Caco-2 (cell line): ENCODE measurements around the gene C6orf132. TPM values are rescaled to one million over a fixed set of nuclear protein-coding genes. Genes with fewer than 3 reads are reported as not detected.

Experiments
- BruUV-seq: library from RNA; stranded (reverse); fragments of 400-500 nt; replicated peaks from 2 replicates; lab custom pipeline; 2021; lab: Mats Ljungman, UMichigan
- CTCF ChIA-PET: fragments of 300-600 bp; sonication (Branson Sonifier 250); formaldehyde crosslinking; loops from one replicate; lab custom pipeline; 2022; ENCODE audit warnings: antibody characterized with exemption; lab: Charles Lee
- POLR2A ChIA-PET: fragments of 300-600 bp; sonication (Branson Sonifier 250); formaldehyde crosslinking; loops from one replicate; lab custom pipeline; 2022; ENCODE audit warnings: antibody characterized with exemption; lab: Charles Lee
- DNase-seq, 2 experiments: peaks; one replicate each; pipeline versions ENCODE4 v3.0.0 to v3.0.0-alpha.2; 2020 to 2022
- H3K27me3 ChIP-seq: replicated peaks from 2 replicates; pipeline ENCODE4 v1.6.0; 2011; ENCODE audit warnings: low read length; ENCODE audit not compliant: control insufficient read depth, insufficient read depth
- H3K36me3 ChIP-seq: 2 replicates; pipeline ENCODE4 v1.5.1; 2011; ENCODE audit warnings: low read length; ENCODE audit not compliant: control insufficient read depth, insufficient read depth
- H3K4me1 ChIP-seq: fragments of 250-450 bp; sonication (Bioruptor Pico); 2 replicates; pipeline ENCODE4 v1.5.1; 2020; ENCODE audit warnings: mild to moderate bottlenecking
- H3K4me3 ChIP-seq: 2 replicates; pipeline ENCODE4 v1.5.1; 2011; ENCODE audit warnings: low read depth, mild to moderate bottlenecking, control low read depth, low read length
- H3K9me3 ChIP-seq: fragments of 250-450 bp; sonication (Bioruptor Pico); 2 replicates; pipeline ENCODE4 v1.5.1; 2020; ENCODE audit warnings: mild to moderate bottlenecking, moderate library complexity
- H3K27ac Mint-ChIP-seq: one replicate; pipeline ENCODE4 v1.8.0; 2022; ENCODE audit warnings: mixed read lengths; ENCODE audit not compliant: unreplicated experiment
- H3K27me3 Mint-ChIP-seq: one replicate; pipeline ENCODE4 v1.8.0; 2022; ENCODE audit warnings: mixed read lengths; ENCODE audit not compliant: insufficient read depth, unreplicated experiment
- H3K36me3 Mint-ChIP-seq: one replicate; pipeline ENCODE4 v1.8.0; 2022; ENCODE audit warnings: mild to moderate bottlenecking, mixed read lengths; ENCODE audit not compliant: insufficient read depth, unreplicated experiment
- H3K4me1 Mint-ChIP-seq: one replicate; pipeline ENCODE4 v1.8.0; 2022; ENCODE audit warnings: low read depth, mixed read lengths; ENCODE audit not compliant: unreplicated experiment
- H3K4me3 Mint-ChIP-seq: one replicate; pipeline ENCODE4 v1.8.0; 2022; ENCODE audit warnings: mild to moderate bottlenecking, moderate library complexity, mixed read lengths; ENCODE audit not compliant: unreplicated experiment
- H3K9me3 Mint-ChIP-seq: one replicate; pipeline ENCODE4 v1.8.0; 2022; ENCODE audit warnings: mixed read lengths; ENCODE audit not compliant: unreplicated experiment
- intact Hi-C: fragments of 100-400 bp; cut with micrococcal nuclease; formaldehyde crosslinking; loops from one replicate; pipeline ENCODE4 v1.10.0; 2022; ENCODE audit not compliant: unreplicated experiment
- total RNA-seq: library from RNA; stranded (reverse); gene quantifications from 2 replicates; pipeline ENCODE4 v1.2.3, GENCODE V29; 2022
- TF ChIP-seq, protein P1 (sequence below), 2 experiments: fragments of 200-600 bp in 1 of 2; IDR thresholded peaks; 1 replicate in 1 of 2; 2 replicates in 1 of 2; pipeline versions ENCODE4 v1.5.1 to v1.8.0; 2011 to 2022; ENCODE audit warnings: antibody characterized with exemption in 1 of 2, control low read depth in 1 of 2, inconsistent platforms in 1 of 2, low read depth in 1 of 2, low read length in 1 of 2, mild to moderate bottlenecking in 1 of 2, moderate library complexity in 1 of 2; ENCODE audit not compliant: insufficient read depth in 1 of 2, severe bottlenecking in 1 of 2, unreplicated experiment in 1 of 2

The C6orf132 gene
- total RNA-seq, 1 experiment from 2014 or later, result 56.2 TPM

DNA sequence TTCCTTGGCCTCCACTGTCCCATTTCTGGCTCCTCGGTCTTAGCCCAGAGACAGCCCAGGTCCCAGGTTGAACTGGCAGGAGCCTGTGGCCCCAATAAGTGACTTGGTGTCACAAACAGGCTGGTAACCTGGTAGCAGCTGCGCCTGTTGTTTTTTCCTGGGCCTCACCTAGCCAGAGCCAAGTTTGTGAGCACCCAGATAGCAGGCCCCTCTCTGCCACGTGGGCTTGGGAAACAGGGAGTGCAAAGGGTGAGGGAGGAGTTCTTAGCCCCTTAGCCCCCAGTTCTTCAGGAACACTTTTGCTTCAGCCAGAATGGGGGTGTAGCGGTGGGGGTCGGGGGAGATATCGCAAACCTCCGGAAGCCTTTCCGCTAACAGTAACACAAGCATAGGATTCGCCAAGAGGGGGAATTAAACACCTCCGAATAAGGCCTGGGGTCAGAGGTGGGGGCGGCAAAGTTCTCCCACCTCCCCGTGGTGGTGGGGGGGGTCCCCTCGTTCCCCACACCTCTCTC lies 760 bp downstream of the C6orf132 start:
- H3K4me1 ChIP-seq, result peaks cover 51% of the 10 kb centered on the region
- intact Hi-C loops, result loop anchor here (2.0 kb wide), 1 partner anchor 75 kb away; the partner anchor contains the start of gene MRPS10
- H3K4me3 ChIP-seq, result peak overlapping the region; percentile 82
- H3K36me3 ChIP-seq, result no peaks in the 10 kb centered on the region
- Mint-ChIP-seq H3K9me3 (no peaks in the 10 kb centered on the region), H3K27me3 (no peaks in the 10 kb centered on the region), H3K36me3 (peaks cover 53% of the 10 kb centered on the region), H3K4me1 (peaks cover 40% of the 10 kb centered on the region), H3K4me3 (peak overlapping the region; percentile 78), H3K27ac (peak overlapping the region; percentile 95)
- no TSS peak for BruUV-seq
- no peak for DNase-seq
- no peaks in the 10 kb centered on the region for H3K27me3 ChIP-seq
- TF ChIP-seq, protein P1, sequence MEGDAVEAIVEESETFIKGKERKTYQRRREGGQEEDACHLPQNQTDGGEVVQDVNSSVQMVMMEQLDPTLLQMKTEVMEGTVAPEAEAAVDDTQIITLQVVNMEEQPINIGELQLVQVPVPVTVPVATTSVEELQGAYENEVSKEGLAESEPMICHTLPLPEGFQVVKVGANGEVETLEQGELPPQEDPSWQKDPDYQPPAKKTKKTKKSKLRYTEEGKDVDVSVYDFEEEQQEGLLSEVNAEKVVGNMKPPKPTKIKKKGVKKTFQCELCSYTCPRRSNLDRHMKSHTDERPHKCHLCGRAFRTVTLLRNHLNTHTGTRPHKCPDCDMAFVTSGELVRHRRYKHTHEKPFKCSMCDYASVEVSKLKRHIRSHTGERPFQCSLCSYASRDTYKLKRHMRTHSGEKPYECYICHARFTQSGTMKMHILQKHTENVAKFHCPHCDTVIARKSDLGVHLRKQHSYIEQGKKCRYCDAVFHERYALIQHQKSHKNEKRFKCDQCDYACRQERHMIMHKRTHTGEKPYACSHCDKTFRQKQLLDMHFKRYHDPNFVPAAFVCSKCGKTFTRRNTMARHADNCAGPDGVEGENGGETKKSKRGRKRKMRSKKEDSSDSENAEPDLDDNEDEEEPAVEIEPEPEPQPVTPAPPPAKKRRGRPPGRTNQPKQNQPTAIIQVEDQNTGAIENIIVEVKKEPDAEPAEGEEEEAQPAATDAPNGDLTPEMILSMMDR (IDR thresholded peaks at IDR 0.05; ENCODE audit: insufficient read depth in 1 of 2, low read depth in 1 of 2, low read length in 1 of 2, severe bottlenecking in 1 of 2, unreplicated experiment in 1 of 2), result no peak
- CTCF ChIA-PET, result no interaction called here
- H3K9me3 ChIP-seq, result no peaks in the 10 kb centered on the region
- POLR2A ChIA-PET, result no interaction called here

DNA sequence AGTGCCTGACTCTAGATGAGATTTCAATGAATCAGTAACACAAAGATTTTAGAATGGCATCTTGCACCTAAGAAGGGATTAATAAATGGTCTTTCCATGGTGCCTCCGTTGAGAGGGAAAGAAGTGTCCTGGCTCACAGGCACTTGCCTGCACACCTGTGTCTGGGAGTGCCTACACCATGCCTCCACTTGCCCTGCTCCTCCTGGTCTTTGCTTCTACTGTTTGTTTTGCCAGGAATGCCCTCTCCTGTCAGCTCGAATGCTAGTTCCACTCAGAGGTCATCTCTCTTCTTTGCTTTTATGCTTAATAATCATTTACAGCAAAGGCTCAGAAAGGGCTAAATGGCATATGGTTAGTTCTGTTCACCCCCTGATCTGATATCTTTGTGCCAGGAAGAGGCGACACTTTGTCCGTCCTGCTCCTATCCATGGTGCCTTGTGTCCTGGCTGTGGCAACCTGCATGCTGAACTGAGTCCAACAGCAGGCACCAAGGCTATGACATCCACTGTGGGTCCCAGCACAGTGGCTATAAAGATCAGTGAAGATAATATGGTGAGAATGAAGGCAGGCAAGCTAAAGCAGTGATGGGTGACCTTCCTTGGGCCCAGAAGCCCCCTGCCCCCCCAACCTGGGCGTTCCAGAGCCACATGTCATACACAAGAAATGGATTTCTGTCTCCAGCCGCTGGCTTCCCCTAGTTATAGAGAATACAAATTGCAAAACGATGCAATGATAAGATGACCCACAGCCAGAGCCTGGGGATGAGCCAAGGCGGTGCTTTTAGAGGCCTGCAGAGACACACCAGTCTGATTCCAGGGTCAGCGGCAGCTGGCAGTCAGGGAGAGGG lies 1.4 kb downstream of the C6orf132 start:
- intact Hi-C loops, result no loop called here
- H3K27ac Mint-ChIP-seq, result peak overlapping the region; percentile 95
- Histone ChIP-seq H3K27me3 (no peaks in the 10 kb centered on the region), H3K4me1 (peaks cover 57% of the 10 kb centered on the region), H3K9me3 (no peaks in the 10 kb centered on the region), H3K4me3 (peak overlapping the region; percentile 82), H3K36me3 (no peaks in the 10 kb centered on the region)
- H3K36me3 Mint-ChIP-seq, result peaks cover 60% of the 10 kb centered on the region
- CTCF ChIA-PET, result no interaction called here
- H3K4me1 Mint-ChIP-seq, result peaks cover 44% of the 10 kb centered on the region
- DNase-seq, result no peak
- POLR2A ChIA-PET, result no interaction called here
- no TSS peak for BruUV-seq
- no peaks in the 10 kb centered on the region for H3K27me3 Mint-ChIP-seq
- no peaks in the 10 kb centered on the region for H3K9me3 Mint-ChIP-seq
- peak overlapping the region; percentile 78 for H3K4me3 Mint-ChIP-seq
- TF ChIP-seq, protein P1 (IDR thresholded peaks at IDR 0.05; ENCODE audit: insufficient read depth in 1 of 2, low read depth in 1 of 2, low read length in 1 of 2, severe bottlenecking in 1 of 2, unreplicated experiment in 1 of 2), result no peak

DNA sequence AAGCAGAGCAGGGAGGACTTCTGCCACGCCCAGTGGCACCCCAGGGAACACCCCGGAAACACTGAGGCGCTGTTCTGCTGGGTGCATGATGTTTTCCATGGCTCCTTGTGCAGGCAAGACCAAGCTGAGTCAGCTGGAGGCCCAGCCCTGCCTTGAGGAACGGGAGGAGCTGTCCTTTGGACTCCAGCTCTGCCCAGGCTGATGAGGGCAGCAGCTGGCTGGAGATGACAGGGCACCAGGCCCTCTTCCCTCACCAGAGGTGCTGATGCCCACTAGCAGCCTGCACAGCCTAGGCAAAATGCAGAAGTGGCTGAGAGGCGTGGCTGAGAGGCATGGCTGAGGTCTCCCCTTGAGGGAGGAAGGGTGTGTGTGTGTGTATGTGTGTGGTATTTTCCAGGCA lies 2.4 kb downstream of the C6orf132 start:
- no peak for DNase-seq
- no TSS peak for BruUV-seq
- Histone ChIP-seq H3K27me3 (no peaks in the 10 kb centered on the region), H3K4me3 (no peak overlapping the region), H3K9me3 (no peaks in the 10 kb centered on the region), H3K4me1 (peaks cover 61% of the 10 kb centered on the region), H3K36me3 (peaks cover 2% of the 10 kb centered on the region)
- Mint-ChIP-seq H3K27ac (peak overlapping the region; percentile 95), H3K36me3 (peaks cover 66% of the 10 kb centered on the region), H3K4me1 (peaks cover 44% of the 10 kb centered on the region), H3K4me3 (peak overlapping the region; percentile 78), H3K27me3 (no peaks in the 10 kb centered on the region), H3K9me3 (no peaks in the 10 kb centered on the region)
- TF ChIP-seq, protein P1 (IDR thresholded peaks at IDR 0.05; ENCODE audit: insufficient read depth in 1 of 2, low read depth in 1 of 2, low read length in 1 of 2, severe bottlenecking in 1 of 2, unreplicated experiment in 1 of 2), result no peak
- ChIA-PET CTCF (interaction anchor here (0.6 kb wide), 1 partner anchor 29 kb away, joined by 4 read pairs; no protein-coding TSS in a partner anchor), POLR2A (no interaction called here)
- intact Hi-C loops, result no loop called here
